H9 (cell line): ENCODE measurements around the gene RAB1B. TPM values are rescaled to one million over a fixed set of nuclear protein-coding genes. Genes with fewer than 3 reads are reported as not detected.

Experiments
- DNase-seq: peaks from one replicate; pipeline ENCODE4 v3.0.0-alpha.2; 2017
- H2AFZ ChIP-seq: one replicate; pipeline ENCODE4 v1.6.1; 2013; ENCODE audit warnings: mild to moderate bottlenecking, low read length, control low read depth, moderate library complexity
- H2AK5ac ChIP-seq: 2 replicates; pipeline ENCODE4 v1.6.1; 2013; ENCODE audit warnings: low read length, control low read depth, mixed read lengths; ENCODE audit not compliant: insufficient read length
- H2BK120ac ChIP-seq: one replicate; pipeline ENCODE4 v1.6.1; 2013; ENCODE audit warnings: low read depth, mild to moderate bottlenecking, low read length, control low read depth, inconsistent platforms; ENCODE audit not compliant: poor library complexity, severe bottlenecking
- H2BK12ac ChIP-seq: 2 replicates; pipeline ENCODE4 v1.6.1; 2013; ENCODE audit warnings: low read length, control low read depth, mixed read lengths, low read depth; ENCODE audit not compliant: insufficient read length
- H2BK15ac ChIP-seq: 2 replicates; pipeline ENCODE4 v1.6.1; 2013; ENCODE audit warnings: low read depth, low read length, control low read depth
- H2BK20ac ChIP-seq: one replicate; pipeline ENCODE4 v1.6.1; 2013; ENCODE audit warnings: low read depth, mild to moderate bottlenecking, low read length, control low read depth, inconsistent platforms; ENCODE audit not compliant: poor library complexity, severe bottlenecking
- H2BK5ac ChIP-seq: 2 replicates; pipeline ENCODE4 v1.6.1; 2013; ENCODE audit warnings: low read length, control low read depth, mixed read lengths; ENCODE audit not compliant: insufficient read length
- H3K14ac ChIP-seq: 2 replicates; pipeline ENCODE4 v1.6.1; 2013; ENCODE audit warnings: low read length, control low read depth; ENCODE audit not compliant: insufficient read depth
- H3K18ac ChIP-seq: 2 replicates; pipeline ENCODE4 v1.6.1; 2013; ENCODE audit warnings: low read depth, mild to moderate bottlenecking, mixed read lengths, low read length, control low read depth; ENCODE audit not compliant: insufficient read length
- H3K23ac ChIP-seq: 2 replicates; pipeline ENCODE4 v1.6.1; 2013; ENCODE audit warnings: low read length, control low read depth, mixed read lengths, low read depth; ENCODE audit not compliant: insufficient read length
- H3K23me2 ChIP-seq: 2 replicates; pipeline ENCODE4 v1.6.1; 2013; ENCODE audit warnings: low read depth, mild to moderate bottlenecking, mixed read lengths, low read length, control low read depth; ENCODE audit not compliant: insufficient read length, poor library complexity, severe bottlenecking
- H3K27ac ChIP-seq: 2 replicates; pipeline ENCODE4 v1.5.1; 2013; ENCODE audit warnings: low read length, control low read depth, mixed read lengths, low read depth; ENCODE audit not compliant: insufficient read length
- H3K27me3 ChIP-seq: 2 replicates; pipeline ENCODE4 v1.6.1; 2013; ENCODE audit warnings: low read length, control low read depth, inconsistent platforms; ENCODE audit not compliant: insufficient read depth
- H3K4ac ChIP-seq: 2 replicates; pipeline ENCODE4 v1.6.1; 2013; ENCODE audit warnings: low read depth, mild to moderate bottlenecking, control low read depth, inconsistent platforms, low read length, moderate library complexity
- H3K4me1 ChIP-seq: 2 replicates; pipeline ENCODE4 v1.6.1; 2013; ENCODE audit warnings: low read length, control low read depth, inconsistent platforms; ENCODE audit not compliant: insufficient read depth
- H3K4me2 ChIP-seq: 2 replicates; pipeline ENCODE4 v1.6.1; 2013; ENCODE audit warnings: low read length, control low read depth, mixed read lengths; ENCODE audit not compliant: insufficient read length, insufficient read depth
- H3K56ac ChIP-seq: 2 replicates; pipeline ENCODE4 v1.6.1; 2013; ENCODE audit warnings: low read depth, mild to moderate bottlenecking, mixed read lengths, low read length, control low read depth; ENCODE audit not compliant: insufficient read length
- H3K79me1 ChIP-seq: 2 replicates; pipeline ENCODE4 v1.6.1; 2013; ENCODE audit warnings: low read depth, mild to moderate bottlenecking, moderate library complexity, low read length, control low read depth, inconsistent platforms; ENCODE audit not compliant: insufficient read depth, poor library complexity, severe bottlenecking
- H3K79me2 ChIP-seq: 2 replicates; pipeline ENCODE4 v1.6.1; 2013; ENCODE audit warnings: low read length, control low read depth, inconsistent platforms; ENCODE audit not compliant: insufficient read depth
- H3K9ac ChIP-seq: 2 replicates; pipeline ENCODE4 v1.6.1; 2013; ENCODE audit warnings: low read length, control low read depth, mixed read lengths; ENCODE audit not compliant: insufficient read length; ENCODE audit errors: extremely low read depth
- H3K9me3 ChIP-seq: one replicate; pipeline ENCODE4 v1.6.1; 2013; ENCODE audit warnings: low read depth, low read length, inconsistent platforms; ENCODE audit not compliant: control insufficient read depth
- H3T11ph ChIP-seq: one replicate; pipeline ENCODE4 v1.6.1; 2013; ENCODE audit warnings: mild to moderate bottlenecking, low read length, control low read depth, inconsistent platforms
- H4K20me1 ChIP-seq: one replicate; pipeline ENCODE4 v1.6.1; 2013; ENCODE audit not compliant: control insufficient read depth, insufficient read length, insufficient read depth
- H4K5ac ChIP-seq: 2 replicates; pipeline ENCODE4 v1.6.1; 2013; ENCODE audit warnings: low read depth, mild to moderate bottlenecking, mixed read lengths, low read length, control low read depth; ENCODE audit not compliant: insufficient read length
- H4K8ac ChIP-seq: replicated peaks from 2 replicates; pipeline ENCODE4 v1.6.1; 2013; ENCODE audit warnings: low read length, control low read depth, mixed read lengths, low read depth; ENCODE audit not compliant: insufficient read length
- H4K91ac ChIP-seq: 2 replicates; pipeline ENCODE4 v1.6.1; 2013; ENCODE audit warnings: low read depth, mild to moderate bottlenecking, moderate library complexity, mixed read lengths, low read length, control low read depth; ENCODE audit not compliant: insufficient read length
- H3K27ac Mint-ChIP-seq, 3 experiments: 2 replicates in 2 of 3; 3 replicates in 1 of 3; pipeline ENCODE4 v1.8.0; 2020 to 2021; ENCODE audit warnings: mixed read lengths in 3 of 3, mild to moderate bottlenecking in 1 of 3, moderate library complexity in 1 of 3
- H3K27me3 Mint-ChIP-seq: 2 replicates; pipeline ENCODE4 v1.8.0; 2021; ENCODE audit warnings: low read depth, mild to moderate bottlenecking, moderate library complexity, mixed read lengths
- H3K36me3 Mint-ChIP-seq, 3 experiments: 2 replicates in 2 of 3; 3 replicates in 1 of 3; pipeline ENCODE4 v1.8.0; 2020 to 2021; ENCODE audit warnings: low read depth in 3 of 3, mixed read lengths in 3 of 3; ENCODE audit not compliant: insufficient read depth in 1 of 3
- H3K4me1 Mint-ChIP-seq, 2 experiments: 2 replicates each; pipeline ENCODE4 v1.8.0; 2020; ENCODE audit warnings: mixed read lengths in 2 of 2
- H3K4me3 Mint-ChIP-seq, 2 experiments: 2 replicates in 1 of 2; 3 replicates in 1 of 2; pipeline ENCODE4 v1.8.0; 2020 to 2021; ENCODE audit warnings: mild to moderate bottlenecking in 2 of 2, mixed read lengths in 2 of 2, moderate library complexity in 1 of 2
- H3K9me3 Mint-ChIP-seq, 2 experiments: 2 replicates in 1 of 2; 3 replicates in 1 of 2; pipeline ENCODE4 v1.8.0; 2020; ENCODE audit warnings: mild to moderate bottlenecking in 2 of 2, mixed read lengths in 2 of 2, moderate library complexity in 1 of 2
- WGBS: extraction: QIAGEN DNeasy Blood & Tissue Kit; methylation state at CpG from one replicate; pipeline ENCODE4 v1.1.7; 2013; ENCODE audit warnings: missing lambda C conversion rate, low lambda C conversion rate, mixed read lengths; ENCODE audit not compliant: insufficient read length; ENCODE audit errors: extremely low coverage; 5-methylcytosine and 5-hydroxymethylcytosine counted together
- total RNA-seq: library from RNA; stranded (reverse); gene quantifications from 2 replicates; pipeline ENCODE4 v1.2.1, GENCODE V29; 2021
- TF ChIP-seq, protein P1 (sequence below): fragments of 200-600 bp; sonication (generic); conservative IDR thresholded peaks from 3 replicates; pipeline ENCODE4 v1.8.0; 2021; ENCODE audit warnings: antibody characterized with exemption, mild to moderate bottlenecking

Gene RAB1B
- total RNA-seq, 1 experiment from 2014 or later: 118 TPM

DNA sequence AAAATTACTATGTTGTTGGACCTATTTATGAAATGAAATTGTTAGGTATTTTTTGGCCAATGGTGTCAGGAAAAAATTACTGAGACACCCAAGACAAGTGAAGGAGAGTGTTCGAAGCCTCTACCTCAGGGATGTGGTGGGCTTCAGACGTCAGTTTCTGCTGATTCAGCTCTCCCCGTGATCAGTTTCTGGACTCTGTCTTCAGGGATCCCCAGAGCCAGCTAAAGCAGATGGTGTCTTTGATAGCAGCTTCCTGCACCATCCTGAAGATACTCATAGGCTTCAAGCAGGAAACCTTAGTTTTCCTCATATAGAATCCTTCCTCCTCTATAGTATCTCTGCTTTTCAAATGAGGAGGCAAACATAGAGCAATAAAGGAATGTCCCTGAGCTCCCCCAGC lies 41.0 kb downstream of the RAB1B start:
- no peak overlapping the region for H2AFZ ChIP-seq
- no peak overlapping the region for H3K23ac ChIP-seq
- Mint-ChIP-seq H3K4me3 (no peak overlapping the region), H3K4me1 (peaks cover 10 to 19% of the 10 kb centered on the region in 2 experiments), H3K27me3 (peaks cover 16% of the 10 kb centered on the region), H3K36me3 (no peaks in the 10 kb centered on the region), H3K9me3 (no peaks in the 10 kb centered on the region; a peak in 1 of 5 replicates), H3K27ac (no peak overlapping the region)
- no peak overlapping the region for H4K5ac ChIP-seq
- H2BK20ac ChIP-seq: no peak overlapping the region
- H3T11ph ChIP-seq: no peak overlapping the region
- no peak overlapping the region for H3K4me2 ChIP-seq
- no peak overlapping the region for H2BK5ac ChIP-seq
- H3K27ac ChIP-seq: no peak overlapping the region
- H3K14ac ChIP-seq: no peak overlapping the region
- no peak overlapping the region for H2BK120ac ChIP-seq
- H3K4ac ChIP-seq: no peak overlapping the region
- no peak overlapping the region for H2BK12ac ChIP-seq
- no peaks in the 10 kb centered on the region for H3K27me3 ChIP-seq
- no peak overlapping the region for H2AK5ac ChIP-seq
- H4K20me1 ChIP-seq: no peaks in the 10 kb centered on the region
- H3K79me2 ChIP-seq: no peaks in the 10 kb centered on the region
- H3K4me1 ChIP-seq: no peaks in the 10 kb centered on the region
- H3K56ac ChIP-seq: no peak overlapping the region
- H2BK15ac ChIP-seq: no peak overlapping the region
- no CpG with 5 or more reads among the region's 3 CpGs for WGBS
- TF ChIP-seq, protein P1, sequence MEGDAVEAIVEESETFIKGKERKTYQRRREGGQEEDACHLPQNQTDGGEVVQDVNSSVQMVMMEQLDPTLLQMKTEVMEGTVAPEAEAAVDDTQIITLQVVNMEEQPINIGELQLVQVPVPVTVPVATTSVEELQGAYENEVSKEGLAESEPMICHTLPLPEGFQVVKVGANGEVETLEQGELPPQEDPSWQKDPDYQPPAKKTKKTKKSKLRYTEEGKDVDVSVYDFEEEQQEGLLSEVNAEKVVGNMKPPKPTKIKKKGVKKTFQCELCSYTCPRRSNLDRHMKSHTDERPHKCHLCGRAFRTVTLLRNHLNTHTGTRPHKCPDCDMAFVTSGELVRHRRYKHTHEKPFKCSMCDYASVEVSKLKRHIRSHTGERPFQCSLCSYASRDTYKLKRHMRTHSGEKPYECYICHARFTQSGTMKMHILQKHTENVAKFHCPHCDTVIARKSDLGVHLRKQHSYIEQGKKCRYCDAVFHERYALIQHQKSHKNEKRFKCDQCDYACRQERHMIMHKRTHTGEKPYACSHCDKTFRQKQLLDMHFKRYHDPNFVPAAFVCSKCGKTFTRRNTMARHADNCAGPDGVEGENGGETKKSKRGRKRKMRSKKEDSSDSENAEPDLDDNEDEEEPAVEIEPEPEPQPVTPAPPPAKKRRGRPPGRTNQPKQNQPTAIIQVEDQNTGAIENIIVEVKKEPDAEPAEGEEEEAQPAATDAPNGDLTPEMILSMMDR: no peak
- H3K9me3 ChIP-seq: no peaks in the 10 kb centered on the region
- no peak overlapping the region for H3K18ac ChIP-seq
- no peak overlapping the region for H4K91ac ChIP-seq
- H3K79me1 ChIP-seq: no peaks in the 10 kb centered on the region
- no peak for DNase-seq
- H3K23me2 ChIP-seq: peaks cover 12% of the 10 kb centered on the region
- H3K9ac ChIP-seq: no peak overlapping the region
- H4K8ac ChIP-seq: no peak overlapping the region
